ENCODE measurements around the gene TXNRD2.
"Not testable (repeated sequence)": the region's sequence is repeated elsewhere in the genome, so short reads cannot be mapped to it uniquely, and the experiment has no call there.

The TXNRD2 gene

DNA sequence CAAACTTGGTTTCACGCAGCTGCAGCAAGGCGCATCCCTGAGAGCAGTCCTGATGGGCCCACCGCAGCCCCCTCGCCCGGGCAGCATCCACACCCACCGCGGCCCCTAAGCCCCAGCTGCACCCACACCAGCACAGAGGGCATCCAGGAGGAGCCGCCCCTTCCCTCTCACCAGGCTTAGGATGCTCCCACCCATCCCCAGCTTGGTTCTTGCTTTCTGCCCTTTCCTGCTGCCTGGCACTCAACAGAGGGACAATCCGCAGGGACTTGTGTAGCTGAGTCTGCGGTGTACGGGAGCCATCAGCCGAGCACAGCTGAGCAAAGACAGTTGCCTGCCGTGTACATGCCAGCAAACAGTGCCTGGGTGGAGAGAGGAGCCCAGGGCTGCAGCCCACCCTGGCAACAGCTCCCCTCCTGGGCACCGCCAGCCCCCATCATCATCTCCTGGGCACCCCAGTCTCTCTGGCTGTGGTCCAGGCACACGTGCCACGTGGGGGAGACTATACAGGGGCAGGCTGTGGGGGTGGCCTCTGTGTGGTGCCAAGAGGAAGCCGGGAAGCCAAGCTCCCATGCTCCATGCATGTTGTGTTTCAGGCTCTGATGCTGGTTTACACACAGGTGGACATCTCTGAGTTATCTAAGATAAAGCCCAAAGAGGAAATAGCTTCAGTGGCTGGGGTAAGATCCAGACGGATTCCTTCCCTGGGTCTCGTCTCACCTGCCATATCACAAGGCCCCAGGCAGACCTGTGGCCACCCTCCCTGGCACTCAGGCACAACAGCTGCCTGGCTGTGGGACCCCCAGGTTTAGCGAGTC lies 50.9 kb downstream of the TXNRD2 start:
- no peak for DNase-seq (ENCODE audit: low read depth, low spot score)

DNA sequence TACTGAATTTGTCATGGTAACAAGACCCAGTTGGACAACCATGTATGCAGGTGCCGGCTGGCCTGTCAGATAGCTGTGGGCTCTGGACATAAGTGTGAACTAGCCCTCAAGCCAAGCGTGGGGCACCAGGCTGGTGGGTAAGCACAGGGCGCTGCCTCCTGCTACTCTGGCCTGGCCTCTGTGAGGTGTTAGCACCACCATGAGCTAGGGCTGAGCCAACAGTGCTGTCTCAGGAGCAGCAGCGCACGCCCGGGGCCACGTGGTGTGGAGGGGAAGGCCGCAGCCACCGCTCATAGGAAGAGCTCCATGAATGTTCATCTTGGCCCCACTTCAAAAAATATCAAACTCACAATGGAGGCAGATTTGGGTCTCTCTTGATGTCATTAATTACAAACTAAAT lies 51.7 kb downstream of the TXNRD2 start:
- no peak for DNase-seq (ENCODE audit: low read depth, low spot score)

DNA sequence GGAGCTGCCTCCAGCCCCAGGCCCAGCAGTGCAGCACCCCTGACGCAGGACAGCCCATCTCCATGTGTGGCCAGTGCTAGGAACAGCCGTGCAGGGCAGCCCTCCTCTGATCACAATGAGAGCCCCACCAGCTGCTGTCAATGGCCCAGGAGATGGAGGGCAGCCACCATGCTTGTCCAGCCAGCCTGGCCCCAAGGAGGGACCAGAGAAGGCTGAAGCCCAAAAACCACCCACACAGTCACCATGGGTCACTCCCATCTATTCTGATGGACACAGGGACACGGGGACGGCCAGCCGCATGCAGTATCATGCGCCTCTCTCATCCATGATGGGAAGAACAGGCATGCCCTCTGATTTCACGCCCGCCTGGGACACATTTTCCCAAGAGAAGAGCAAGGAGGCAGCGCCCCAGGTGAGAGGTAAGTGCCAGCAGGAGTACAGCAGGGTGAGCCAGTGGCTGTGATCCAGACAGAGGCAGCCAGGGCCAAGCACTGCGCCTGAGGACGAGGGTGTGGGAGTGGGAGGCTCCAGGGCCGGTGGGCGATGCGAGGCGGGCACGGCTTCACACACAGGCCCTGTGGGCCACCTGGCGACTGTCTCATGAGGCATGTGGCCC lies 53.4 kb downstream of the TXNRD2 start:
- no peak for DNase-seq (ENCODE audit: low read depth, low spot score)

DNA sequence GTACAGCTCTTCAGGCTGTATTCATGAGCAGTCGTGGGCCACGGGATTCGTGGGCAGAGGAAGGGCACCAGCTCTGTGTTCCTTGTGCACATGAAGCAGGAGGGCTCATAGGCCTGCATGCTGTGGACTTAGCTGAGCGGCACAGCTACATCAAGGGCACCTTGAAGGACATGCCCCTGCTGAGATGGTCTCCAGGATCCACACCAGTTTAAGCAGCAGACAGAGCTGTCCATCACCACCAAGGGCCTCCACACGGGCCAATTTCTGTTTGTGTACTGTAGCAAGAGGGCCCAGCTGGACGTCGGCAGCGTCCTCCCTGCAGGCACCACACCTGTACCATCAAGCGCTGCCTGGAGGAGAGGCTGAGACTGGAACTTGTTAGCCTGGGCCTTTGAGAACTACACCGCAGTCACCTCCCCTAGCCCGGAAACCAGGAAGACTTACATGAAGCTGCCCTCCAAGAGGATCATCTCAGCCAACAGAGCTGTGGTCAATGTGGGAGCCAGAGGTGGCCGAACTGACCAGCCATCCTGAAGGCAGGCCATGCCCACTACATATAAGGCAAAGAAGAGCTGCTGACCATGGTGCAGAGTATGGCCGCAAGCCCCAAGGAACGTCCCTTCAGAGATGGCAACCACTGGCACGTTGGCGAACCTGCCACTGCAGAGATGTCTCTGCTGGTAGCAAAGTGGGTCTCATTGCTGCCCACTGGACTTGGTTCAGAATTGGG lies 54.2 kb downstream of the TXNRD2 start:
- DNase-seq (ENCODE audit: low read depth, low spot score), result no peak

DNA sequence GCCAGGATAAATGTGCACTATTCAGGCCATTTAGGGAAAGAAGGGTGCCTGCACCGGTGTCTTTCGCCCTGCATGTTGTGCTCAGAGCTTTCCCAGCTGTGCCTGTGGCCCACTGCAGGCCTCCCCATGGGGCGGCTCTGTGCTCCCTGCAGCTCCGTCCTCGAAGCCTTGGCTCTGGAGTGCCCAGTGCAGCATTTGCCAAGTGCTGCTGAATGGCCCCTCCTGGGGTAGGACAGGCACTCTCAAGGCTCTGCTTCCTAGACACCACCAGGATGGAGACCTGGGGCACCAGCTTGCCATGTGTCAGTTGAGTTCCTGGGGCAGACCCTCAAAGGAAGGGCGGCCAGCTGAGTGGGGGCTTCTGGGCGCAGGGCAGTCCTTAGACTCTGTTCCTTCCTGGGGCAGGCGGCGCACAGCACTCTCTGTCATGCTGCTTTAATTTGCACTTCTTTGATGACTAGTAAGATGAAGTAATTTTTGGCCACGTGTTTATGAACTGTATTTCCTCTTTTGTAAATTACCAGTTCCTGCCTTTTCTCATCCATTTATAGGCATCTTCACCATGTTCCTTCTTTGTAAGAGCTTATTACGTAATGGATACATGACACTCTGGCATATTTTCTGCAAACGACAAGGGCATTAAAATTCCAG lies 54.9 kb downstream of the TXNRD2 start:
- no peak for DNase-seq (ENCODE audit: low read depth, low spot score)

DNA sequence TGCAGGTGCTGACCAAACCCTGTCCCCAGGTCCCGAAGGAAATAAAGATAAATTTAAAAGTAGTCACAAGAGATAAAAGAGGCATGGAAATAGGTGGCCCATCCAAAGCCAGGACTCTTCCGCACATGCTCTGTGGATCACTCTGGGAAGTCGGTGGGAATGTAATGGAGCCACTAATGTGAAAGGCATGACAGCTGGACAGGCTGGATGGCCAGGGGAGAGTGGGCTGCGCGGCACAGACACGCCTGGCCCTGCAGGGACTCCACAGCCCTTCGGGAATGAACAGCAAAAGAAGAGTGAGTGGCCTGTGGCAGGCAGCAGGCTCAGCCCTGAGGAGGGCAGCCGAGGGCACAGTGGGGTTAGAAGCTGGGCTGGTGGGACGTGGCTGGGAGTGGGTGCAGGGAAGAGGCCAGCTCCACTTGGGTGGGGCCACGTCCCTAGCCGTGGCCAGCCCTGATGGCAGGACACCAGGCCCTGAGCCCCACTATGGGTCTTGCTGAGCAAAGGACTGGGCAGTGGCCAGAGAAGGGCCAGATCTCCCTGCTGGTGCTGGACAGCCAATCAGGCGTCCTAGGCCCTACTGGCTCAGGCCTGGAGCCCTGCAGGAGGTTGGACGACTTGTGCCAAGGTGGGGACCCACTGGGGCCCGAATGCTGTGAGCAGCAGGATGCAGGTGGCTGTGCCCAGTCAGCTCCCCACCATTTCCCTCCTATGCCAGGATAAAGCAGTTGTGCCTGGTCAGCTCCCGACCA lies 55.6 kb downstream of the TXNRD2 start:
- DNase-seq (ENCODE audit: low read depth, low spot score), result no peak

DNA sequence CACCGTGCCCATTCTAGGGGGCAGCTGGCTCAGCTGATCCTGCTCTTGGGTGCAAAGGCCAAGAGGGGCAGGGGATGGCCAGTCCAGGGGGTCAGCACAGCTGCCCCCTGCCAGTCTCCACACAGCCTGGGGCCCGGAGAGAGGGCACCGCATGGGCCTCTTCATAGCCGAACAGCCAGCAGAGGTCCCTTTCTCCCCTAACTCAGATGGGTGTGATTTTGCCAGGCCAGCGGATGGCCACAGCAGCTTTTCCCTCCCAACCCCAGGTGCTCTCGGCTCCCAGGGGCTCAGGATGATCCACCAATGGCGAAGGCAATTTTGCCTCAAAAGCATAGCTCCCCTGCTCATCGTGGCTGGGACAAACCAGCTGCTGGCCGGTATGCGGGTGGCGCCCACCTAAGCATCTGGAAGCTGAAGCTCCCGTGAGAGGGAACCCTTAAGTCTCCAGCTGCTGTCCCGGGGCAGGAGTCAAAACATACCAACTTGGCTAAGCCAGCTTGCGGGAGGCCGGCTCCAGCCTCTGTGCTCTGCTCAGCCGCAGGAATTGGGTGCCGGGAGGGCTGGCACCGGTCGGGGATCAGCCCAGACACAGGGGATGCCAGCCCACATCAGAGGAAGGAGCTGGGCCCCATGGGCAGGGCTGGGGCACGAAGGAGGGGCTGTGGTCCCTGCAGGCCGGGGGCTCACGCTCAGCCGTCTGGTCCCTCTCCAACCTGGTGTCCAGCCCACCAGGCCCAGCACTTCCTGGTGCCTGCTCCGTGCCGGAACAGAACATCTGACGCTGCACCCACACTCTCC lies 56.5 kb downstream of the TXNRD2 start:
- no peak for DNase-seq (ENCODE audit: low read depth, low spot score)

DNA sequence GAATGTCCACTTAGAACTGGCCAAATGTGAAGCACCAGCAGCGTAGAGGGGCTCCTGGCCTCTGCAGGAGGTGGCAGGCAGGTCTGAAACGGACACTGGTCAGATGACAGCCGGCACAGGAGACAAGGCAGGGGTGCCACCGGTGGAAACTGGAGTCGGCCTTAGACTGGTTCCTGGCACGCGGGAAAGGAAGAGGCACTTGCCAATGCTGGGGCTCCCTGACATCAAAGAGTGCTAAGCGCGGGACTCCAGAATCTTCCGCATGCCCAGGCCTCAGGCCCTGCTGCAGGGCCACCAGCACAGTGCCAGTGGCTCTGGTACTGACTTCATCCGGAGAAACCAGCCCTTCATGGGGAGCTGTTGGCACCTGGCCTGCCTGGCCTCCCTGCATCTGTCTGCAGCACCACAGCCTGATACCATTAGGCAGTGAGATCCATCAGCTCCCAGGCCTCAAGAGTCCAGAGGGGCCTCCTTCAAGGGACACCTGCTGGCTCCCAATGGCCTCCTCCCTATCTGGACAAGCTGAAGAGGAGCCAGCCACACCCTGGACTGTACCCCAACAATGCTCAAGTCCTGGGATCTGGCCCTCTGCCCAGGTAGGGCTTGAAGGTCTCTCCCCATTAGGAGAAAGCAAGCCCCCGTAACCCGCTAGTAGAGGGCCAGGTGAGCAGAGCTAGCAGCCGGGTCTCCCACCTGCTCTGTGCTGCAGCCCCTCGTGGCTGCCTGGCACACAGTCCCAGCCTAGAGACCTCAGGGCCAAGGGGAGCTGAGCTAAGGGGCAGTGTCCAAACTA lies 57.3 kb downstream of the TXNRD2 start:
- DNase-seq (ENCODE audit: low read depth, low spot score), result no peak

DNA sequence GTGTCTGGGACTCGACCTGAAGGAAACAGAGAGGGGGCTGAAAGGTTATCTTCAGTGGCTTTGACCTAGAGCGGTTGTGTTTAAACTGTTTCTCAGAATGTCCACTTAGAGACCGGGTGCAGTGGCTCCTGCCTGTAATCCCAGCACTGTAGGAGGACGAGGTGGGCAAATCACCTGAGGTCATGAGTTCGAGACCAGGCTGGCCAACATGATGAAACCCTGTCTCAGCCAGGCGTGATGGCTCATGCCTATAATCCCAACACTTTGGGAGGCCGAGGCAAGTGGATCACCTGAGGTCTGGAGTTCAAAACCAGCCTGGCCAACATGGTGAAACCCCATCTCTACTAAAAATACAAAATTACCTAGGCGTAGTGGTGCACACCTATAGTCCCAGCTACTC lies 58.2 kb downstream of the TXNRD2 start:
- DNase-seq (ENCODE audit: low read depth, low spot score), result not testable (repeated sequence)

DNA sequence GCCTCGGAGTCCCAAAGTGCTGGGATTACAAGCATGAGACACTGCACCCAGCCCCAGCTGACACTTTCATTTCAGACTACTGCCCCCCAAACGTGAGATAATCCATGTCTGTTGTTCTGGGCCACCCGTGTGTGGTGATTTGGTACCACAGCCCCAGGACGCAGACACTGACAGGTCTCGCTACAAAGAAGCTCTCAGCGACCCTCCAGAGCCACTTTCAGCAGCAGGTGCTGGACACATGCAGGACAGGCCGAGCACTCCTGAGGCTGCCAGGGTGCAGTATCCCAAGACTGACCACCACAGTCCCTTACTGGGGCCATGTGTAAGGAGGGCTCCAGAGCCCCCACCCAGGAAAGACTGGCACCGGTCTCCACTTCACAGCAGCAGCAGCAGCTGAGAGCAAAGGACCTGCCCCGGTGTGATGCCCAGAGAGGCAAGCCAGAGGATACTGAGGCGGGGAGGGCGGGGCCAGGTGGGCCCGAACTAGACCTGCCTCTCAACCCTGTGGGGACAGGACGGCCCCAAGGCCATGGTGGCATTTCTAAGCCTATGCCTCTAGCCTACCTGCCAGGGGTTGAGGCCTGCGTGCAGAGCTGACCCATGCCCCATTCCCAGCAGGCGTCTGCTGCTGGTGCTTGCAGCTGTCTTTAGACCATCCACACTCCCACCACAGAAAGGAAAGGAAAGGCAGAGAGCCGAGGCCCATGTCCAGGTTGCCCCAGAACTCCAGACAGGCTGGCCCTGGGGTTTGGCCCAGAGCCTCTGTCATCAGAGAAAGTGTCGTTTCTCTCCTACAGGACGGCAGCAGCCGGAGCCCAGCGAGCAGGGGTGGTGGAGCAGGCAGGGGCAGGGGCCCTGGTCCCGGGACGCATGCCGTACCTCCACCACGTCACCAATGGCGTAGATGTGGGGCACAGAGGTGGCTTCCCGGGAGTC lies 58.9 kb downstream of the TXNRD2 start:
- DNase-seq (ENCODE audit: low read depth, low spot score), result no peak

DNA sequence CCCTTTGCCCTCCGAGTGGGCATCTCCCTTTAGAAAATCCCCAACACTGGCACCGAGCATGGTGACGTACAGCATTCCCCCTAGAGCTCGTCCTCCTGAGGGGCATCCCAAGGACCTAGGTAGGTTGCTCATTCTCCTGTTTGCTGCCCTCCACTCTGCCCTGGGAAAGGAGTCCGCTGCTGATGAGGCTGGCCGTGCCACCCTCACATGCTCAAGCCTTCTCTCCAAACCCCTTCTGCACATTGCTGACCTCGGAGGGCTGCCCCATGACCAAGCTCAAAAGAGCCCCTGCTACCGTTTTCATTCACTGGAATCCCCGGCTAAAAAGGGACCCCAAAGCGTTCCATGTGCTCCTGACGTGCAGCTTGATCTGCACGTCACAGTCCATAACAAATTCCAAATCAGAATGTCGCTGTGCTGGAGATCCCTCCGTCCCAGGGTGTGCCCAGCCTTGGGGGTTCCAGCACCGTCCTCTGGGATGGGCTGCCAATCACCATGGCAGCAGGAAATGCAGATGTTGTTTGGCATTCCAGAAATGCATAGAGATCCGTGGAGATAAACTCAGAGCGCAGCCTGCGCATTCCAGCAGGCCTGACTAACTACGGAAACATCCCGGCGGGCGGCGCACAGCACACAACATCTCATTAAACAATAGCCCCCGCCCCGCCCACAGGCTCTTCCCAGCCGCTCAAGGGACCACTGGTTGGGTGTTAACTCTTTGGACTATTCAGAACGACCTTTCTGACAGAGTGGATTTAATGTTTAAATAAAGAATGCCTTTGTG lies 60.6 kb downstream of the TXNRD2 start:
- DNase-seq (ENCODE audit: low read depth, low spot score), result peak; percentile 99

DNA sequence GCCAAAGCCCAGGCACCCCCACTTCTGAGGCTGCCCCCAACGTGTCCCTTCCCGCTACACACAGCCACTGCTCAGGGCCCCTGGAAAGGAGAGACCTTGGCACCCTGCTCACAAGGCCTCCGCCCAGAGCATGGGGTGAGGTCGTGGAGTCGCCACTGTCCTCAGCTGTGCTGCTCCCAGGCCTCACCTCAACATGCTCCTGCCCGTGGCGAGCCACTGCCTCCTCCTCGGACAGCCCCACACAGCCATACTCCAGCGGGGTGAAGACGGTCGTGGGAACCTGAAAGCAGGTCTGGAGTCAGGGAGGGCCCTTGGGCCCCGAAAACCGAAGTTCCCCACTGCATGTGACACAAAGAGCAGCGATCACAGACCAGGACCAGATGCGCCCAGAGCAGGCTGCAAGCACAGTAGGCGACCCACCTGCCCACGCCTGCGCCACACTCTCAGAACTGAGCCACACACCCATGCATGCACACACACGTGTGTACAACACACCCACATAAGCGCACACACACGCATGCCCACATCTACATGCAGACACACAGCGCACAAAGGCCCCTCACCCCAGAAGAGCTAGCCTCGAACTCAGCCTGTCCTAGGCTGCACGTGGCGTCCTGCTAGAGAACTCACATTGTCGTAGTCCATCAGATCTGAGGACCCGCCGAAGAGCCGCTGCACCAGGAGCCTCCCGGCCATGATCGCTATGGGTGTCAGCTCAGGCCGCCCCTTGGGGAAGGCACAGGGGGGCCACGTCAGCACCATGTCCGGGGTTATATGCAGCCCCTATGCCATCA lies 61.4 kb downstream of the TXNRD2 start:
- DNase-seq (ENCODE audit: low read depth, low spot score), result peak; percentile 18

DNA sequence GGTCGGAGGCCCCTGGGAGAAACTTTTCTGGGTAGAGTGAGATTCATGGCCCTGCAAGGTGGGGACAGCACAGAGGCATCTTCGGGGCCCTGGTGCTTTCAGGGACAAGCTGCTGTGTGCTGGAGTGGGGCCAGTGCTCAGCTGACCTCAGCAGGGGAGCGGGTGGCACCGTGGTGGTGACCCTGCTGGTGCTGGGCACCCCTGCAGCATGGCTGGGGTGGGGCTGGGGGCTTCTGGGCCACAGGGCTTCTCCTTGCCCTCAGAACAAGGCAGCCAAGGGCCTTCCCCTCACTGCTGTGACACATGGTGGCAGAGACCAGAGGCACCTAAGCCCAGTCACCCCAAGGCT lies 62.0 kb downstream of the TXNRD2 start:
- no peak for DNase-seq (ENCODE audit: low read depth, low spot score)

DNA sequence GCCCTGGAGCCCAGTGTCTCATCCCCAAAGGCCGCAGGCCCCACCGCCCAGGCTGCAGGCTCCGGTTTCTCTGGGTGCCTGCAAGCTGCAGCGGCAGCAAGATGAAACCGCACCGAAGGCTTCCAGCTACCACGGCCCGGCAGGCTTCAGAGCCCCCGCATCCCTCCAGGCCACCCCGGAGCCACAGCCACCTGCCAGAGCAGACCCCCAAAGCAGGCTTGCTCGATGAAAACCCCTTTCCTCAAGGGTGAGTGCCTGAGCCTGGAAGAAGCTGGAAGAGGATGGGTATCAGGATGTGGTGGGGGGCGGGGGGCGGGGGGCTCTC lies 62.4 kb downstream of the TXNRD2 start:
- peak; percentile 3 for DNase-seq (ENCODE audit: low read depth, low spot score)

DNA sequence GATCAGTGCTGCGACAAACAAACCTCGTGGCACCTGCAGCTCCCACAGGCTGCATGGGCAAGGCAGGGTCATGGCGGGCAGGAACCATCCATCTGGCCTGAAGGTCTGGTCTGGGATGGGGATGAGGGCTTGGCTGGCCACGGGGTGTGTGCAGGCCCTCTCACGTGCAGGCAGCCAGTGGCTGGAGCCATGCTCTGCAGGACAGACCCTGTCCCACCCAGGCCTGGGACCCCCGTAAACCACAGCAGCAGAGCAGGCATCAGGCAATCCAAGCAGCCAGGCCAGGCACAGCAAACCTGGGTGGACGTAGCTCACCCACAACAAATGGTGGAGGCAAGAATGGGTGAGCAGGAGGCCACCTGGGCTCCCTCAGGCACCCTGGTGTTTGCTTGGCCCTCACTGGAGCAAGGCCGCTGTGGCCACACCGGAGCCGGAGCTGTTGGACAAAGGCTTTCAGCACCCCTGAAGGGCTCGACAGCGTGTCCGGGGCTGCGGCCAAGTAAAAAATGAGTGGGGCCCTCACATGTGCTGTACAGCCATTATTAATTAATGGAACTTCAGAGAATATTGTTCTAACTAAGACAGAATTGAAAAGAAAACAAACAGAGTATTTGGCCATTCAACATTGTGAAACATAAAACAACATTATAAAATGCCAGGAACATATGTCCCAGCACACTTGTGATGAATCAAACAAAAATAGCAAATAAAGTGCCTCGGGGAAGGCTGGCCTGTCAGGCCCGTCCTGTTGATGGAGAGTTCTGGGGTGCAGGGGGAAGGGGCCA lies 63.0 kb downstream of the TXNRD2 start:
- DNase-seq (ENCODE audit: low read depth, low spot score), result peak; percentile 2

DNA sequence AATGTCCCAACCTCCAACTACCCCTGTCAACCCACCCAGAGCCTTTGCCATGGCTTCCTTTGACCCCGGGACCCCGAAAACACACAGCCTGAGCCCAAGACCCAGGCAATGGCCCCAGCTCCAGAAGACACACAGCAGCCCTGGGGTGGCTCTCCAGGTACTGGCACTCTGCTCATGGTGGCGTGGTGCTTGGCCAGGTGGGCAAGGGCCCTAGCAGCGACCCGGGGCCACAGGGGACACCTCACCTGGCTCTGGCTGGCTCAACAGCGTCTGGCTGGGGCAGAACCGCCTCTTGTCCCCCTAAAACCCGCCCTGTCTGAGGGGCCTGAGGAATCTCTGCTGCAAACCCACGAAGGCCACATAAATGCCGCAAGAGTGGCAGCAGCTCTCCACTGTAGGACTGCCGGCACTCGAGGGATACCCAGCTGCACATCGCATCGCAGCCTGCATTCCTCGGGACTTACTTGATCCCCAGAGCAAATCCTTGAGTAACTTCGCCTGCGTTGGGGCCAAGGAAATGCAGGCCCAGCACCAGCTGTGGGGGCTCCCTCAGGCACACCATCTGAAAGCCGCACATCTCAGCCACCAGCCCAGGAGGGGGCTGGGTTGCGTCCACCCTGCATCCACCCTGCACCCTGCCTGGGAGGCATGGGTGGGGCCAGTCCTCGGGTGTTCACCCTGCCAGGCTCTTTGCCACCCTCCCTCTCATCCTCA lies 63.8 kb downstream of the TXNRD2 start:
- DNase-seq (ENCODE audit: low read depth, low spot score), result peak; percentile 11

Measured in ELF-1 (cell line).